Gastroesophageal sphincter (tissue), 3 donors: ENCODE data around the gene CCDC136.

ENCODE experiments used
- CTCF ChIP-seq, 4 experiments: fragments of 200-600 bp in 2 of 4; fragments of 450-650 bp in 2 of 4; sonication (generic) in 1 of 4; IDR thresholded peaks; one replicate each; pipeline ENCODE4 v1.5.1; 2017 to 2019; ENCODE audit warnings: antibody characterized with exemption in 4 of 4, mild to moderate bottlenecking in 2 of 4, moderate library complexity in 2 of 4
- EP300 ChIP-seq: sonication (generic); formaldehyde crosslinking; IDR thresholded peaks from one replicate; pipeline ENCODE4 v1.6.1; 2017; ENCODE audit warnings: antibody characterized with exemption, mild to moderate bottlenecking
- POLR2A ChIP-seq, 2 donors: fragments of 450-650 bp; IDR thresholded peaks; one replicate each; pipeline ENCODE4 v1.6.1; 2017; ENCODE audit warnings: antibody characterized with exemption in 2 of 2, mild to moderate bottlenecking in 2 of 2, moderate library complexity in 1 of 2

- TF ChIP-seq POLR2A (IDR thresholded peaks at IDR 0.05): no peak
- peak in 3 of 4 experiments; percentile 49 to 87 (median 51) for TF ChIP-seq CTCF (IDR thresholded peaks at IDR 0.05)
- TF ChIP-seq EP300: no peak
These were observed 50.3 kb downstream of the CCDC136 start for GRCh38 chr7:128841921-128842673.
